ENCODE data around the gene PI16.

GRCh38 chr6:36912030-36912454, 42.5 kb upstream of the PI16 start:
- TF ChIP-seq TAF1 (IDR thresholded peaks at IDR 0.05; ENCODE audit: borderline replicate concordance, low read depth, low read length) = no peak
- no peak for TF ChIP-seq POLR2AphosphoS5 (IDR thresholded peaks at IDR 0.05; ENCODE audit: low read depth, low read length)
- TF ChIP-seq POLR2A (IDR thresholded peaks at IDR 0.05; ENCODE audit: low read depth, low read length) = no peak

Measured in GM12892 (cell line).